IPS-15b (cell line): ENCODE results near the gene IQSEC3.
"Not testable (repeated sequence)": the region's sequence is repeated elsewhere in the genome, so short reads cannot be mapped to it uniquely, and the experiment has no call there.

Experiments
- H3K27me3 ChIP-seq: one replicate; pipeline ENCODE4 v1.6.1; 2013; ENCODE audit warnings: low read length; ENCODE audit not compliant: control insufficient read depth, insufficient read depth
- H3K36me3 ChIP-seq: one replicate; pipeline ENCODE4 v1.6.1; 2013; ENCODE audit warnings: low read length; ENCODE audit not compliant: control insufficient read depth, insufficient read depth
- H3K4me1 ChIP-seq: one replicate; pipeline ENCODE4 v1.6.1; 2013; ENCODE audit warnings: mild to moderate bottlenecking, low read length; ENCODE audit not compliant: control insufficient read depth, insufficient read depth
- H3K4me3 ChIP-seq: one replicate; pipeline ENCODE4 v1.5.1; 2013; ENCODE audit warnings: low read depth, low read length
- H3K9ac ChIP-seq: one replicate; pipeline ENCODE4 v1.6.1; 2013; ENCODE audit warnings: low read depth, mild to moderate bottlenecking, low read length
- H3K9me3 ChIP-seq: one replicate; pipeline ENCODE4 v1.6.1; 2013; ENCODE audit warnings: mild to moderate bottlenecking, low read length; ENCODE audit not compliant: control insufficient read depth, insufficient read depth

IQSEC3 gene

GRCh38 chr12:44352-44751, 22.2 kb upstream of the IQSEC3 start:
- not testable (repeated sequence) for H3K27me3 ChIP-seq, H3K9me3 ChIP-seq

GRCh38 chr12:45235-45990, 21.2 kb upstream of the IQSEC3 start:
- not testable (repeated sequence) for H3K27me3 ChIP-seq, H3K36me3 ChIP-seq, H3K9ac ChIP-seq, H3K4me3 ChIP-seq, H3K4me1 ChIP-seq, H3K9me3 ChIP-seq

More at GRCh38 chr12:44352-44751, 22.2 kb upstream of the IQSEC3 start:
- H3K9ac ChIP-seq, H3K4me1 ChIP-seq, H3K4me3 ChIP-seq, H3K36me3 ChIP-seq: not testable (repeated sequence)

- H3K9me3 ChIP-seq, H3K9ac ChIP-seq, H3K27me3 ChIP-seq, H3K36me3 ChIP-seq, H3K4me3 ChIP-seq, H3K4me1 ChIP-seq: not testable (repeated sequence)
Observed at GRCh38 chr12:45991-46358, 20.6 kb upstream of the IQSEC3 start.

GRCh38 chr12:46542-46941, 20.0 kb upstream of the IQSEC3 start:
- not testable (repeated sequence) for H3K27me3 ChIP-seq, H3K9me3 ChIP-seq, H3K36me3 ChIP-seq, H3K4me3 ChIP-seq, H3K4me1 ChIP-seq, H3K9ac ChIP-seq

GRCh38 chr12:47699-48226, 18.8 kb upstream of the IQSEC3 start:
- not testable (repeated sequence) for H3K9ac ChIP-seq, H3K36me3 ChIP-seq, H3K4me3 ChIP-seq, H3K9me3 ChIP-seq, H3K27me3 ChIP-seq, H3K4me1 ChIP-seq

GRCh38 chr12:49149-49548, 17.4 kb upstream of the IQSEC3 start:
- not testable (repeated sequence) for H3K27me3 ChIP-seq, H3K4me3 ChIP-seq, H3K9me3 ChIP-seq

GRCh38 chr12:51087-51486, 15.5 kb upstream of the IQSEC3 start:
- H3K36me3 ChIP-seq, H3K4me3 ChIP-seq, H3K4me1 ChIP-seq, H3K27me3 ChIP-seq, H3K9me3 ChIP-seq, H3K9ac ChIP-seq: not testable (repeated sequence)

More at GRCh38 chr12:49149-49548, 17.4 kb upstream of the IQSEC3 start:
- not testable (repeated sequence) for H3K4me1 ChIP-seq, H3K36me3 ChIP-seq, H3K9ac ChIP-seq

- not testable (repeated sequence) for H3K9ac ChIP-seq, H3K4me3 ChIP-seq, H3K36me3 ChIP-seq, H3K4me1 ChIP-seq, H3K9me3 ChIP-seq, H3K27me3 ChIP-seq
Observed at GRCh38 chr12:51962-52361, 14.6 kb upstream of the IQSEC3 start.

GRCh38 chr12:52902-53734, 13.4 kb upstream of the IQSEC3 start:
- not testable (repeated sequence) for H3K36me3 ChIP-seq, H3K9ac ChIP-seq, H3K4me3 ChIP-seq, H3K4me1 ChIP-seq, H3K27me3 ChIP-seq, H3K9me3 ChIP-seq

- Histone ChIP-seq H3K27me3 (peaks cover 9% of the 10 kb centered on the region), H3K9ac (no peak overlapping the region), H3K36me3 (no peaks in the 10 kb centered on the region), H3K4me1 (peaks cover 8% of the 10 kb centered on the region), H3K4me3 (no peak overlapping the region), H3K9me3 (peaks cover 9% of the 10 kb centered on the region)
Observed at GRCh38 chr12:53735-54730, 12.5 kb upstream of the IQSEC3 start.

GRCh38 chr12:54750-55535, 11.6 kb upstream of the IQSEC3 start:
- Histone ChIP-seq H3K4me3 (no peak overlapping the region), H3K9me3 (peaks cover 9% of the 10 kb centered on the region), H3K9ac (no peak overlapping the region), H3K36me3 (no peaks in the 10 kb centered on the region), H3K27me3 (peaks cover 9% of the 10 kb centered on the region), H3K4me1 (peaks cover 8% of the 10 kb centered on the region)
